T follicular helper cell (primary cell): ENCODE results near the gene DOK3.

Experiments used
- DNase-seq: peaks from one replicate; pipeline ENCODE4 v3.0.0-alpha.2; 2020; ENCODE audit warnings: low read depth

Gene DOK3

GRCh38 chr5:177512736-177513380 lies 3.2 kb upstream of the DOK3 start:
- no peak for DNase-seq

- DNase-seq = no peak
Observed at GRCh38 chr5:177511796-177512675, 2.4 kb upstream of the DOK3 start.

- DNase-seq = no peak
Observed at GRCh38 chr5:177511181-177511580, 1.6 kb upstream of the DOK3 start.

- DNase-seq = no peak
Observed at GRCh38 chr5:177510567-177511053, 984 bp upstream of the DOK3 start.

- DNase-seq = no peak
Observed at GRCh38 chr5:177509991-177510566, 453 bp upstream of the DOK3 start.

- DNase-seq = no peak
Observed at GRCh38 chr5:177508837-177509236, 789 bp downstream of the DOK3 start.

GRCh38 chr5:177508221-177508611 lies 1.4 kb downstream of the DOK3 start:
- no peak for DNase-seq

GRCh38 chr5:177507596-177508220 lies 1.9 kb downstream of the DOK3 start:
- DNase-seq = no peak

- no peak for DNase-seq
Observed at GRCh38 chr5:177507165-177507564, 2.5 kb downstream of the DOK3 start.

GRCh38 chr5:177505075-177505474 lies 4.6 kb downstream of the DOK3 start:
- no peak for DNase-seq

GRCh38 chr5:177504086-177505056 lies 5.3 kb downstream of the DOK3 start:
- no peak for DNase-seq

GRCh38 chr5:177503351-177504085 lies 6.1 kb downstream of the DOK3 start:
- DNase-seq = no peak

- no peak for DNase-seq
Observed at GRCh38 chr5:177502886-177503285, 6.7 kb downstream of the DOK3 start.

- DNase-seq = no peak
Observed at GRCh38 chr5:177501874-177502678, 7.5 kb downstream of the DOK3 start.

GRCh38 chr5:177500685-177501522 lies 8.7 kb downstream of the DOK3 start:
- DNase-seq = peak; percentile 75

- DNase-seq = no peak
Observed at GRCh38 chr5:177499842-177500241, 9.8 kb downstream of the DOK3 start.

GRCh38 chr5:177498013-177498787 lies 11.4 kb downstream of the DOK3 start:
- DNase-seq = no peak
